MM.1S (cell line): ENCODE measurements around the gene FAM47E.

Experiments
- DNase-seq: peaks from one replicate; pipeline ENCODE4 v3.0.0-alpha.2; 2015
- H2AFZ ChIP-seq: fragments of 300-600 bp; sonication (generic); 2 replicates; pipeline ENCODE4 v1.6.0; 2016; ENCODE audit warnings: antibody characterized with exemption, low read length
- H3F3A ChIP-seq: fragments of 300-600 bp; sonication (generic); 2 replicates; pipeline ENCODE4 v1.6.1; 2016; ENCODE audit warnings: mild to moderate bottlenecking, antibody characterized with exemption, low read length, moderate library complexity, mixed read lengths; ENCODE audit not compliant: insufficient read depth
- H3K27ac ChIP-seq: fragments of 300-600 bp; sonication (generic); 2 replicates; pipeline ENCODE4 v1.5.1; 2016; ENCODE audit warnings: mild to moderate bottlenecking, low read length
- H3K27me3 ChIP-seq: fragments of 300-600 bp; sonication (generic); replicated peaks from 2 replicates; pipeline ENCODE4 v1.6.0; 2016; ENCODE audit warnings: low read length; ENCODE audit not compliant: insufficient read depth
- H3K36me3 ChIP-seq: fragments of 300-600 bp; sonication (generic); replicated peaks from 2 replicates; pipeline ENCODE4 v1.6.1; 2016; ENCODE audit warnings: mild to moderate bottlenecking, low read length, mixed read lengths; ENCODE audit not compliant: insufficient read depth
- H3K4me1 ChIP-seq: fragments of 300-600 bp; sonication (generic); 2 replicates; pipeline ENCODE4 v1.6.1; 2016; ENCODE audit warnings: low read length, mixed read lengths
- H3K4me2 ChIP-seq: fragments of 300-600 bp; sonication (generic); 2 replicates; pipeline ENCODE4 v1.6.0; 2016; ENCODE audit warnings: low read depth, low read length
- H3K4me3 ChIP-seq: fragments of 300-600 bp; sonication (generic); 2 replicates; pipeline ENCODE4 v1.5.1; 2016; ENCODE audit warnings: low read length, mixed read lengths
- H3K79me2 ChIP-seq: fragments of 300-600 bp; sonication (generic); 2 replicates; pipeline ENCODE4 v1.6.1; 2016; ENCODE audit warnings: mixed run types, low read length, mixed read lengths
- H3K9ac ChIP-seq: fragments of 300-600 bp; sonication (generic); 2 replicates; pipeline ENCODE4 v1.6.1; 2016; ENCODE audit warnings: low read length, mixed read lengths
- H3K9me2 ChIP-seq: fragments of 300-600 bp; sonication (generic); replicated peaks from 2 replicates; pipeline ENCODE4 v1.6.1; 2016; ENCODE audit warnings: mild to moderate bottlenecking, low read length, mixed read lengths; ENCODE audit not compliant: insufficient read depth
- H3K9me3 ChIP-seq: fragments of 300-600 bp; sonication (generic); replicated peaks from 2 replicates; pipeline ENCODE4 v1.6.1; 2016; ENCODE audit warnings: mild to moderate bottlenecking, low read length, mixed read lengths; ENCODE audit not compliant: insufficient read depth
- H4K20me1 ChIP-seq: fragments of 300-600 bp; sonication (generic); 2 replicates; pipeline ENCODE4 v1.6.1; 2016; ENCODE audit warnings: mild to moderate bottlenecking, low read length, moderate library complexity, mixed read lengths; ENCODE audit not compliant: insufficient read depth
- EZH2 ChIP-seq: fragments of 300-600 bp; sonication (generic); optimal IDR thresholded peaks from 2 replicates; pipeline ENCODE3; 2017; ENCODE audit warnings: low read depth, mild to moderate bottlenecking, antibody characterized with exemption, low read length, mixed read lengths
- EZH2phosphoT487 ChIP-seq: fragments of 300-600 bp; sonication (generic); IDR thresholded peaks from 2 replicates; pipeline ENCODE4 v1.6.1; 2018; ENCODE audit warnings: antibody characterized with exemption, low read length
- TF ChIP-seq, protein P1 (sequence below): fragments of 300-600 bp; sonication (generic); IDR thresholded peaks from 2 replicates; pipeline ENCODE4 v1.5.1; 2016; ENCODE audit warnings: antibody characterized with exemption, low read length, mixed read lengths

FAM47E gene

DNA sequence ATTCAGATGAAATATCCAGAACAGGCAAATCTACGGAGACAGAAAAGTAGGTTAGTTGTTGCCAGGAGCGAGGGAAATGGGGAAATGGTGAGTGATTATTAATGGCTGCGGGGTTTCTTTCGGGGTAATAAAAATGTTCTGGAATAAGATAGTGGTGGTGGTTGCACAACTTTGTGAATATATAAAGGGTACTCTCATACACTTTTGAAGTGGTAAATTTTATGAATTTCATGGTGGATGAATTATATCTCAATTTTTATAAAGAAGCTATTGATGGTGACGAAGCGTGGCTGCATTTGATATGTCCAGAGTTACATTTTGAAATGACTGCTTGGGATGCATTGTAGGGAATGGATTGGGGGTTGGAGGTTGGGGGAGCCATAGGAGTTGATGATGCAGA, 16.3 kb downstream of the FAM47E start:
- H3K9me2 ChIP-seq, result no peaks in the 10 kb centered on the region
- no peak overlapping the region for H3K4me3 ChIP-seq
- no peaks in the 10 kb centered on the region for H3K9me3 ChIP-seq
- H3F3A ChIP-seq, result no peaks in the 10 kb centered on the region
- H3K36me3 ChIP-seq, result no peaks in the 10 kb centered on the region
- no peaks in the 10 kb centered on the region for H3K4me1 ChIP-seq
- no peak overlapping the region for H3K27ac ChIP-seq
- H3K9ac ChIP-seq, result no peak overlapping the region
- no peak for DNase-seq
- no peaks in the 10 kb centered on the region for H3K27me3 ChIP-seq
- no peak overlapping the region for H2AFZ ChIP-seq
- H4K20me1 ChIP-seq, result no peaks in the 10 kb centered on the region
- no peak overlapping the region for H3K4me2 ChIP-seq
- TF ChIP-seq, protein P1, sequence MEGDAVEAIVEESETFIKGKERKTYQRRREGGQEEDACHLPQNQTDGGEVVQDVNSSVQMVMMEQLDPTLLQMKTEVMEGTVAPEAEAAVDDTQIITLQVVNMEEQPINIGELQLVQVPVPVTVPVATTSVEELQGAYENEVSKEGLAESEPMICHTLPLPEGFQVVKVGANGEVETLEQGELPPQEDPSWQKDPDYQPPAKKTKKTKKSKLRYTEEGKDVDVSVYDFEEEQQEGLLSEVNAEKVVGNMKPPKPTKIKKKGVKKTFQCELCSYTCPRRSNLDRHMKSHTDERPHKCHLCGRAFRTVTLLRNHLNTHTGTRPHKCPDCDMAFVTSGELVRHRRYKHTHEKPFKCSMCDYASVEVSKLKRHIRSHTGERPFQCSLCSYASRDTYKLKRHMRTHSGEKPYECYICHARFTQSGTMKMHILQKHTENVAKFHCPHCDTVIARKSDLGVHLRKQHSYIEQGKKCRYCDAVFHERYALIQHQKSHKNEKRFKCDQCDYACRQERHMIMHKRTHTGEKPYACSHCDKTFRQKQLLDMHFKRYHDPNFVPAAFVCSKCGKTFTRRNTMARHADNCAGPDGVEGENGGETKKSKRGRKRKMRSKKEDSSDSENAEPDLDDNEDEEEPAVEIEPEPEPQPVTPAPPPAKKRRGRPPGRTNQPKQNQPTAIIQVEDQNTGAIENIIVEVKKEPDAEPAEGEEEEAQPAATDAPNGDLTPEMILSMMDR, result no peak
- TF ChIP-seq EZH2 (no peak), EZH2phosphoT487 (no peak)
- H3K79me2 ChIP-seq, result no peaks in the 10 kb centered on the region

DNA sequence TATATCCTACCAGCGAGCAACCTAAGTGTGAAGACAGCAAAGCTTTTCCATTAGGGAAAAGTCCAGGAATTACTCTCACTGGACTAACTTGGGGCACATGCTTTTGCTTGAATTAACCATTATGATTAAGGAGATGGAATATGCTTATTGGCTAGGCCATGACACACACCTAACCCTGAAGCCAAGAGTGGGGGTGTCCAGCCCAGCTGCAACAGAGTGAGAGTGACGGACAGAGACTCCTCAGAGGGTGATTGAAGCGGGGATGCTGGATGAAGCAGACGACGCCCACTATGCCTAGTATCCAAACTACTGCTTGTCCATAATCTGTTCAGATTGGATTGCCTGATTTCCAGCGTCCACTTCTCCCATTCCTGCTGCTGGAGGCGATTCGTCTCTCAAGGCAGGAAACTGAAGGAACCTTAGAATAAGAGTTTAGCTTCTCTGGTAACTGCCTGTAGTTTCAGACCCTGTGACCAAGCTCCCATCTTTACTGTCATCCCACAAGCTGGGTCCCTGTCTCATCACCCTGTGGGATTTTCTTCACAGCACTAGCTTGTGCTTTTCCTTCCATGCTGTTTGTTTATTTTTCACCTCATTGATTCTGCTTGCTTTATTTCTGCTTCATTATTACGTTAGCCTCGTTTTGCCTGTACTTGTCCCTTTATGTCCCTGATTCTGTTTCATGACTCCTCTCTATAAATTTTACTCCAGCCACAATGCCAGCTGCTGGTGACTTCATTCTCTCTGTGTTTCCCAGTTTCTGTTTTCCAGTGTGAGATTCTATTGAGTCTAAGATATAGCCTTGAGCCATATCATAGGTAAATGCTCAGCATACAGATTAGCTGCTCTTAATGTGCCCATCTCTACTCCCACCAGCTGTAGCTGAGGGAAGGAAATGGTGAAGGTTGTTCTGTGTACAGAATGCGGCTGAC, 19.0 kb downstream of the FAM47E start:
- DNase-seq, result no peak
- no peaks in the 10 kb centered on the region for H3K4me1 ChIP-seq

DNA sequence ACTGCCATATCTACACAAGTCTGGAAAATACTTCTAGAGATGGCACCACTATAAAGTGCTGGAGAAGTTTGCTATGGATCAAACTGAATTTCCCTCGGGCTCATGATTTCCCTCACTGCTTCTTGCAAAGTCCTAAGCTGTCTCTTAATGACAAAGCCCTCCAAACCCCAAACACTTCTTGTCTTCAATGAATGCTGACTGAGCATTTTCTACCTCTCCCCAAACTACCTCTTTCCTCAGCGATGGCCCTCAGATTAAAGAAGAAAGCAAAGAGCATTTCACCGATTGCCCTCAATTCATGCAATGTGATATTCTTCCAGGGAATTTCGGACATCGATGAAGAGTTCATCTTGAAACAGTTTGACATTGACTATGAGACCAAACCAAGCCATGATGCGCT, 19.7 kb downstream of the FAM47E start:
- H3K27me3 ChIP-seq, result no peaks in the 10 kb centered on the region
- no peak overlapping the region for H3K4me3 ChIP-seq
- H2AFZ ChIP-seq, result no peak overlapping the region
- no peak for TF ChIP-seq EZH2phosphoT487
- no peak for TF ChIP-seq EZH2
- TF ChIP-seq, protein P1, result no peak
- H3K9me3 ChIP-seq, result no peaks in the 10 kb centered on the region
- DNase-seq, result no peak
- H3K9ac ChIP-seq, result no peak overlapping the region
- H4K20me1 ChIP-seq, result no peaks in the 10 kb centered on the region
- no peaks in the 10 kb centered on the region for H3K4me1 ChIP-seq
- no peaks in the 10 kb centered on the region for H3K36me3 ChIP-seq
- H3K4me2 ChIP-seq, result no peak overlapping the region
- no peak overlapping the region for H3K27ac ChIP-seq
- no peaks in the 10 kb centered on the region for H3K79me2 ChIP-seq
- H3F3A ChIP-seq, result no peaks in the 10 kb centered on the region
- no peaks in the 10 kb centered on the region for H3K9me2 ChIP-seq

More for the DNA sequence above, 19.0 kb downstream of the FAM47E start:
- Histone ChIP-seq H3K27ac (no peak overlapping the region), H3K9me2 (no peaks in the 10 kb centered on the region), H3K79me2 (no peaks in the 10 kb centered on the region), H3K9me3 (no peaks in the 10 kb centered on the region), H3K4me3 (no peak overlapping the region), H2AFZ (no peak overlapping the region), H3K9ac (no peak overlapping the region), H3K27me3 (no peaks in the 10 kb centered on the region), H3F3A (no peaks in the 10 kb centered on the region), H4K20me1 (no peaks in the 10 kb centered on the region), H3K4me2 (no peak overlapping the region), H3K36me3 (no peaks in the 10 kb centered on the region)
- TF ChIP-seq EZH2phosphoT487, result no peak
- TF ChIP-seq, protein P1, result no peak
- no peak for TF ChIP-seq EZH2
